Measurements from ENCODE around the gene ZNF750. TPM values are rescaled to one million over a fixed set of nuclear protein-coding genes. Genes with fewer than 3 reads are reported as not detected.
A peak's percentile ranks its signal among the peaks of the same experiment; 100 is the strongest.

The ZNF750 gene
- total and polyA plus RNA-seq, 2 of the 13 experiments (the other 11 are each of a cell fraction or from before 2014, with no cell fraction given): not detected

- TF ChIP-seq SKIL (CRISPR knock-in tag; IDR thresholded peaks at IDR 0.05; ENCODE audit: borderline replicate concordance): peak; percentile 60; the same call in 1 of the 2 replicates
- TF ChIP-seq ZNF720 (CRISPR knock-in tag; IDR thresholded peaks at IDR 0.05): no peak
- no peak for TF ChIP-seq SNAPC5 (CRISPR knock-in tag; IDR thresholded peaks at IDR 0.05; ENCODE audit: borderline replicate concordance)
- TF ChIP-seq MAF1 (CRISPR knock-in tag; IDR thresholded peaks at IDR 0.05; ENCODE audit: borderline replicate concordance): 0 out of 2 replicates have a peak, but pooled peaks have one; percentile 10
- TF ChIP-seq HHEX (CRISPR knock-in tag; IDR thresholded peaks at IDR 0.05): 0 out of 2 replicates have a peak, but pooled peaks have one; percentile 24
- TF ChIP-seq EP300 (IDR thresholded peaks at IDR 0.05; ENCODE audit: low read depth in 2 of 2, low read length in 2 of 2): peak; percentile 75 to 87; a peak in 3 of 4 replicates
- 0 out of 2 replicates have a peak, but pooled peaks have one; percentile 52 for TF ChIP-seq EP300 (CRISPR knock-in tag; IDR thresholded peaks at IDR 0.05; ENCODE audit: borderline replicate concordance)
- TF ChIP-seq ARNT (IDR thresholded peaks at IDR 0.05): no peak
- TF ChIP-seq HINFP (CRISPR knock-in tag; IDR thresholded peaks at IDR 0.05; ENCODE audit: low read depth): no peak
- TF ChIP-seq ETV5 (CRISPR knock-in tag; IDR thresholded peaks at IDR 0.05; ENCODE audit: borderline replicate concordance): peak; percentile 20; the same call in 1 of the 2 replicates
- no peak for TF ChIP-seq HES4 (CRISPR knock-in tag; IDR thresholded peaks at IDR 0.05; ENCODE audit: borderline replicate concordance)
- TF ChIP-seq KLF16 (CRISPR knock-in tag; IDR thresholded peaks at IDR 0.05): peak in 1 of 2 experiments; percentile 91; a peak in 2 of 4 replicates
- TF ChIP-seq ZNF564 (CRISPR knock-in tag; IDR thresholded peaks at IDR 0.05): no peak
- 0 out of 2 replicates have a peak, but pooled peaks have one; percentile 35 for TF ChIP-seq SATB2 (CRISPR knock-in tag; IDR thresholded peaks at IDR 0.05)
- TF ChIP-seq ZKSCAN1 (IDR thresholded peaks at IDR 0.05; ENCODE audit: low read length): no peak
- TF ChIP-seq FUBP1 (CRISPR knock-in tag; IDR thresholded peaks at IDR 0.05; ENCODE audit: borderline replicate concordance): no peak
- TF ChIP-seq SALL1 (CRISPR knock-in tag; IDR thresholded peaks at IDR 0.05): peak; percentile 89
- no peak for TF ChIP-seq NCOA1 (CRISPR knock-in tag; IDR thresholded peaks at IDR 0.05)
- peak; percentile 33; the same call in 1 of the 2 replicates for TF ChIP-seq CHD2 (IDR thresholded peaks at IDR 0.05; ENCODE audit: low read depth, low read length)
- TF ChIP-seq ZNF234 (CRISPR knock-in tag; conservative IDR thresholded peaks at IDR 0.05): no peak
- TF ChIP-seq ZC3H4 (CRISPR knock-in tag; IDR thresholded peaks at IDR 0.05; ENCODE audit: borderline replicate concordance): no peak
- TF ChIP-seq FOXP4 (CRISPR knock-in tag; IDR thresholded peaks at IDR 0.05): peak; percentile 84; the same call in 1 of the 2 replicates
- no peak for TF ChIP-seq ZNF180 (CRISPR knock-in tag; IDR thresholded peaks at IDR 0.05; ENCODE audit: borderline replicate concordance, low read depth)
These were observed 1.3 kb downstream of the ZNF750 start (continued) for GRCh38 chr17:82838386-82839063.
